HUES48 (cell line): ENCODE results near the gene OR2AG2.

ENCODE experiments used
- H3K27ac ChIP-seq: one replicate; pipeline ENCODE4 v1.7.0; 2013; ENCODE audit warnings: low read depth, low read length, inconsistent platforms
- H3K27me3 ChIP-seq: 2 replicates; pipeline ENCODE4 v1.6.1; 2013; ENCODE audit warnings: mild to moderate bottlenecking, low read length; ENCODE audit not compliant: control insufficient read depth, insufficient read depth
- H3K36me3 ChIP-seq: 2 replicates; pipeline ENCODE4 v1.6.1; 2013; ENCODE audit warnings: low read length; ENCODE audit not compliant: control insufficient read depth, insufficient read depth
- H3K4me1 ChIP-seq: 2 replicates; pipeline ENCODE4 v1.6.1; 2013; ENCODE audit warnings: mild to moderate bottlenecking, low read length; ENCODE audit not compliant: control insufficient read depth, insufficient read depth
- H3K4me3 ChIP-seq: 2 replicates; pipeline ENCODE4 v1.5.1; 2013; ENCODE audit warnings: mild to moderate bottlenecking, low read depth, low read length
- H3K9ac ChIP-seq: 2 replicates; pipeline ENCODE4 v1.6.1; 2013; ENCODE audit warnings: mild to moderate bottlenecking, low read depth, low read length, moderate library complexity
- H3K9me3 ChIP-seq: 2 replicates; pipeline ENCODE4 v1.6.1; 2013; ENCODE audit warnings: low read length; ENCODE audit not compliant: control insufficient read depth, insufficient read depth

OR2AG2 gene

GRCh38 chr11:6737872-6738466 is 33.8 kb downstream of the OR2AG2 start:
- Histone ChIP-seq H3K4me3 (no peak overlapping the region), H3K9ac (no peak overlapping the region), H3K36me3 (no peaks in the 10 kb centered on the region), H3K27me3 (no peaks in the 10 kb centered on the region), H3K9me3 (no peaks in the 10 kb centered on the region), H3K27ac (no peak overlapping the region), H3K4me1 (no peaks in the 10 kb centered on the region)

DNA sequence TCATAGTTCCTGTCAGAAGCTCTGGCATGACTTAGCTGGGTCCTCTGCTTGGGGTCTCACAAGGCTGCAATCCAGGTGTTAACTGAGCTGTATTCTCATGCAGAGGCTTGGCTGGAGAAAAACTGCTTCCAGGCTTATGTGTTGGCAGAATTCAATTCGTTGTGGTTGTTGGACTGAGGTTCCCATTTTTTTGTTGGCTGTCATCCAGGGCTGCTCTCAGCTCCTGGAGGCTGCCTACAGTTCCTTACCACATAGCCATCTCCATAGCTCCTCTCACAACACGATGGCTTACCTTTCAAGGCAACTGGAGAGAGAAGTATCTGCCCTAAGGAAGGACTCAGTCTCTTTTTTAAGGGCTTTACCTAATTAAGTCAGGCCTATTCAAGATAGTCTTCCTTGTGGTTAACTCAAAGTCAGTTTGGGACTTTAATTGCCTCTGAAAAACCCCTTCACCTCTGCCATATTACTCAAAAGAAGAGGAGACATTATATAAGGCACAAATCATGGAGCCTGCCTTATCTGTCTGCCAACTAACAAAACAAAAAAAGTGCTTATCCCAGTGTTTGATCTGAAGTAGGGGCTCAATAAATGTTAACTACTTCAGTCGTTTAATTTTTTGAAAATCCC is 35.2 kb downstream of the OR2AG2 start:
- H3K27me3 ChIP-seq, result no peaks in the 10 kb centered on the region
- H3K27ac ChIP-seq, result no peak overlapping the region
- no peaks in the 10 kb centered on the region for H3K9me3 ChIP-seq
- H3K9ac ChIP-seq, result no peak overlapping the region
- H3K4me3 ChIP-seq, result no peak overlapping the region
- no peaks in the 10 kb centered on the region for H3K4me1 ChIP-seq
- no peaks in the 10 kb centered on the region for H3K36me3 ChIP-seq

GRCh38 chr11:6735306-6735705 is 36.5 kb downstream of the OR2AG2 start:
- Histone ChIP-seq H3K36me3 (no peaks in the 10 kb centered on the region), H3K9ac (no peak overlapping the region), H3K4me1 (no peaks in the 10 kb centered on the region), H3K4me3 (no peak overlapping the region), H3K27ac (no peak overlapping the region), H3K9me3 (no peaks in the 10 kb centered on the region), H3K27me3 (no peaks in the 10 kb centered on the region)

- Histone ChIP-seq H3K4me3 (no peak overlapping the region), H3K27ac (no peak overlapping the region), H3K9ac (no peak overlapping the region), H3K27me3 (no peaks in the 10 kb centered on the region), H3K9me3 (no peaks in the 10 kb centered on the region), H3K4me1 (no peaks in the 10 kb centered on the region), H3K36me3 (no peaks in the 10 kb centered on the region)
Measured at GRCh38 chr11:6734616-6735015, 37.2 kb downstream of the OR2AG2 start.

- H3K27ac ChIP-seq, result no peak overlapping the region
- no peaks in the 10 kb centered on the region for H3K9me3 ChIP-seq
- H3K9ac ChIP-seq, result no peak overlapping the region
- no peaks in the 10 kb centered on the region for H3K4me1 ChIP-seq
- H3K4me3 ChIP-seq, result no peak overlapping the region
- H3K36me3 ChIP-seq, result no peaks in the 10 kb centered on the region
- H3K27me3 ChIP-seq, result no peaks in the 10 kb centered on the region
Measured at GRCh38 chr11:6733326-6734275, 38.2 kb downstream of the OR2AG2 start.

GRCh38 chr11:6727971-6728760 is 43.6 kb downstream of the OR2AG2 start:
- H3K4me3 ChIP-seq, result no peak overlapping the region
- no peaks in the 10 kb centered on the region for H3K9me3 ChIP-seq
- H3K27me3 ChIP-seq, result no peaks in the 10 kb centered on the region
- H3K9ac ChIP-seq, result no peak overlapping the region
- H3K36me3 ChIP-seq, result no peaks in the 10 kb centered on the region
- H3K4me1 ChIP-seq, result no peaks in the 10 kb centered on the region
- no peak overlapping the region for H3K27ac ChIP-seq

DNA sequence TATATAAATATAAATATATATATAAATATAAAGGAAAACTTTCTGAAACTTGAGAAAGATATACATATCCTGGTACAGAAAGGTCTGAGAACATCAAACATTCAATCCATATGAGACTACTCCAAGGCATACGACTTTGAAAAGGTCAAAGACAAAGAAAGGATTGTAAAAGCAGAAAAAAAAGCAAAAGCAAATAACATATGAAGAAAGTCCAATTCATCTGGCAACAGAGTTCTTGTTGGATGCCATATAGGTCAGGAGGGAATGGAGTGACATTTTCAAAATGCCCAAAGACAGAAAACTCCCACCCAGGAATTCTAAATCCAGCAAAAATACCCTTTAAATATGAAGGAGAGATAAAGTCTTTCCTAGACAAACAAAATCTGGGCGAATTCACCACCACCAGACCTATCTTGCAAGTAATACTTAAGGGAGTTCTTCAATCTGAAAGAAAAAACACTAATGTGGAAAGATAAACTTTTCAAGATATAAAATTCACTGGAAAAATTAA is 46.3 kb downstream of the OR2AG2 start:
- Histone ChIP-seq H3K4me1 (no peaks in the 10 kb centered on the region), H3K9me3 (no peaks in the 10 kb centered on the region), H3K9ac (no peak overlapping the region), H3K27ac (no peak overlapping the region), H3K4me3 (no peak overlapping the region), H3K36me3 (no peaks in the 10 kb centered on the region), H3K27me3 (no peaks in the 10 kb centered on the region)

GRCh38 chr11:6724013-6724412 is 47.8 kb downstream of the OR2AG2 start:
- Histone ChIP-seq H3K4me1 (no peaks in the 10 kb centered on the region), H3K27ac (no peak overlapping the region), H3K9ac (no peak overlapping the region), H3K36me3 (no peaks in the 10 kb centered on the region), H3K4me3 (no peak overlapping the region), H3K27me3 (no peaks in the 10 kb centered on the region), H3K9me3 (no peaks in the 10 kb centered on the region)

GRCh38 chr11:6721343-6721742 is 50.4 kb downstream of the OR2AG2 start:
- H3K9ac ChIP-seq, result no peak overlapping the region
- H3K27me3 ChIP-seq, result no peaks in the 10 kb centered on the region
- H3K27ac ChIP-seq, result no peak overlapping the region
- H3K36me3 ChIP-seq, result no peaks in the 10 kb centered on the region
- H3K4me3 ChIP-seq, result no peak overlapping the region
- no peaks in the 10 kb centered on the region for H3K9me3 ChIP-seq
- no peaks in the 10 kb centered on the region for H3K4me1 ChIP-seq

- Histone ChIP-seq H3K4me3 (no peak overlapping the region), H3K9ac (no peak overlapping the region), H3K27ac (no peak overlapping the region), H3K9me3 (no peaks in the 10 kb centered on the region), H3K27me3 (no peaks in the 10 kb centered on the region), H3K4me1 (no peaks in the 10 kb centered on the region), H3K36me3 (no peaks in the 10 kb centered on the region)
Measured at GRCh38 chr11:6719576-6719975, 52.2 kb downstream of the OR2AG2 start.
